ENCODE data around the gene RBL2. TPM values are rescaled to one million over a fixed set of nuclear protein-coding genes. Genes with fewer than 3 reads are reported as not detected.
"Not testable (repeated sequence)": the region's sequence is repeated elsewhere in the genome, so short reads cannot be mapped to it uniquely, and the experiment has no call there.

The RBL2 gene
- total and polyA plus RNA-seq, 7 experiments from 2014 or later, result 158 to 452 (median 253) TPM

GRCh38 chr16:53414381-53414780 lies 19.9 kb upstream of the RBL2 start:
- Histone ChIP-seq H3K27me3 (ENCODE audit: control insufficient read depth in 2 of 2, insufficient read depth in 2 of 2, low read length in 2 of 2) (no peaks in the 10 kb centered on the region), H3K27ac (ENCODE audit: low read depth, low read length) (no peak overlapping the region), H3K4me3 (ENCODE audit: low read length) (no peak overlapping the region), H3K9me3 (ENCODE audit: control insufficient read depth in 2 of 3, low read length in 3 of 3) (no peaks in the 10 kb centered on the region), H3K36me3 (ENCODE audit: control insufficient read depth in 2 of 3, insufficient read depth in 3 of 3, low read length in 3 of 3) (no peaks in the 10 kb centered on the region), H3K4me1 (ENCODE audit: control insufficient read depth in 2 of 2, insufficient read depth in 2 of 2, low read length in 2 of 2) (no peaks in the 10 kb centered on the region)
- DNase-seq, result no peak
- no peak overlapping the region for H3K27ac Mint-ChIP-seq
- CTCF ChIA-PET, result no interaction called here
- ATAC-seq, result no peak
- H3K9me3 Mint-ChIP-seq, result peaks cover 0 to 6% (median 0%) of the 10 kb centered on the region in 11 donors
- H3K27me3 Mint-ChIP-seq, result no peaks in the 10 kb centered on the region
- H3K4me3 Mint-ChIP-seq, result no peak overlapping the region
- POLR2A ChIA-PET, result interaction anchor here (1.0 kb wide), 1 partner anchor 20 kb away, joined by 3 read pairs; the partner anchor contains the start of gene RBL2
- H3K36me3 Mint-ChIP-seq, result peaks cover 0 to 14% (median 10%) of the 10 kb centered on the region in 5 donors
- H3K4me1 Mint-ChIP-seq, result peaks cover 0 to 12% (median 7%) of the 10 kb centered on the region in 7 donors
- intact Hi-C loops (cut with micrococcal nuclease), result no loop called here

GRCh38 chr16:53415504-53415903 lies 18.8 kb upstream of the RBL2 start:
- intact Hi-C loops (cut with micrococcal nuclease), result no loop called here
- no peaks in the 10 kb centered on the region for H3K27me3 Mint-ChIP-seq
- Histone ChIP-seq H3K27ac (ENCODE audit: low read depth, low read length) (no peak overlapping the region), H3K9me3 (ENCODE audit: control insufficient read depth in 2 of 3, low read length in 3 of 3) (no peaks in the 10 kb centered on the region), H3K36me3 (ENCODE audit: control insufficient read depth in 2 of 3, insufficient read depth in 3 of 3, low read length in 3 of 3) (no peaks in the 10 kb centered on the region), H3K4me1 (ENCODE audit: control insufficient read depth in 2 of 2, insufficient read depth in 2 of 2, low read length in 2 of 2) (no peaks in the 10 kb centered on the region), H3K27me3 (ENCODE audit: control insufficient read depth in 2 of 2, insufficient read depth in 2 of 2, low read length in 2 of 2) (no peaks in the 10 kb centered on the region), H3K4me3 (ENCODE audit: low read length) (no peak overlapping the region)
- peaks cover 0 to 19% (median 10%) of the 10 kb centered on the region in 5 donors for H3K36me3 Mint-ChIP-seq
- no peak for ATAC-seq
- CTCF ChIA-PET, result interaction anchor here (0.6 kb wide), 1 partner anchor 19 kb away, joined by 3 read pairs; no protein-coding TSS in a partner anchor
- H3K9me3 Mint-ChIP-seq, result peaks cover 0 to 6% (median 3%) of the 10 kb centered on the region in 11 donors
- DNase-seq, result no peak
- POLR2A ChIA-PET, result interaction anchor here (1.0 kb wide), 1 partner anchor 19 kb away, joined by 3 read pairs; the partner anchor contains the start of gene RBL2
- H3K4me1 Mint-ChIP-seq, result peaks cover 0 to 12% (median 7%) of the 10 kb centered on the region in 7 donors
- H3K4me3 Mint-ChIP-seq, result no peak overlapping the region
- H3K27ac Mint-ChIP-seq, result no peak overlapping the region

DNA sequence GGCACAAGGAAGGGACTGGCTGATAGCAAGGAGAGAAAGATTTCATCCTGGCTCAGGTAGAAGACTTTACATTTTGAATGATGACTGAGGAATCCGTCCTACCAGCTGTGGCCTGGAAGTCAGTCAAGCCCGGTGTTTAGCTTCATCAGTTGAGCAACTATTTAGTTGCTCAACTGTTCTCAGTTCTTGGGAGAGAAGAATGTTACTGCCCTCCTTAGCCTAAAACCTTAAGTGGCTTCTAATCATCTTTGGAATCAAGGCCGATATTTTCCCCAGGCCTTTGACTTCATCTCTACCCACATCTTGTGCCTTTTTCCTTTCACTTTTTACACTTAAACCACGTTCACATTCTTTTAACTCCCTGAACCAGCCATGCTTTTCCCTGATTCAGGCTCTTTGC lies 17.3 kb upstream of the RBL2 start:
- Mint-ChIP-seq H3K36me3 (peaks cover 0 to 13% (median 5%) of the 10 kb centered on the region in 5 donors), H3K4me3 (no peak overlapping the region), H3K4me1 (peaks cover 0 to 12% (median 7%) of the 10 kb centered on the region in 7 donors), H3K27ac (peak overlapping the region in 1 of 9 donors; percentile 19), H3K27me3 (no peaks in the 10 kb centered on the region), H3K9me3 (peaks cover 0 to 4% (median 0%) of the 10 kb centered on the region in 11 donors)
- H3K9me3 ChIP-seq (ENCODE audit: control insufficient read depth in 2 of 3, low read length in 3 of 3), result no peaks in the 10 kb centered on the region
- intact Hi-C loops (cut with micrococcal nuclease), result no loop called here
- H3K4me1 ChIP-seq (ENCODE audit: control insufficient read depth in 2 of 2, insufficient read depth in 2 of 2, low read length in 2 of 2), result no peaks in the 10 kb centered on the region
- ChIA-PET POLR2A (interaction anchor here (1.1 kb wide), 1 partner anchor 10 kb away, joined by 7 read pairs; no protein-coding TSS in a partner anchor), CTCF (interaction anchor here (0.6 kb wide), 1 partner anchor 87 kb away, joined by 6 read pairs; no protein-coding TSS in a partner anchor)
- H3K36me3 ChIP-seq (ENCODE audit: control insufficient read depth in 2 of 3, insufficient read depth in 3 of 3, low read length in 3 of 3), result no peaks in the 10 kb centered on the region
- no peaks in the 10 kb centered on the region for H3K27me3 ChIP-seq (ENCODE audit: control insufficient read depth in 2 of 2, insufficient read depth in 2 of 2, low read length in 2 of 2)
- no peak overlapping the region for H3K27ac ChIP-seq (ENCODE audit: low read depth, low read length)
- no peak overlapping the region for H3K4me3 ChIP-seq (ENCODE audit: low read length)
- DNase-seq, result no peak
- no peak for ATAC-seq

DNA sequence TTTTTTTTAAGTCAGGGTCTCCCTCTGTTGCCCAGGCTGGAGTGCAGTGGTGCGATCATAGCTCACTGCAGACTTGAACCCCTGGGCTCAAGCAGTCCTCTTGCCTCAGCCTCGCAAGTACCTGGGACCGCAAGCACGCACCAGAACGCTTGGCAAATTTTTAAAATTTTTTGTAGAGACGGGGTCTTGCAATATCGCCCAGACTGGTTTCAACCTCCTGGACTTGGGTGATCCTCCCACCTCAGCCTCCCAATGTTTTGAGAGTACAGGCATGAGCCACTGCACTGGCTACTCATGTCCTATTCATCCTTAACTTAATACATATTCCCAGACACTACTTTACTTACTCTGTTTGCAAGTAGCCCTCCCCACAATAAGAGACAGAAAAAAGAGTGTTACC lies 16.3 kb upstream of the RBL2 start:
- ChIA-PET CTCF (no interaction called here), POLR2A (no interaction called here)
- H3K27me3 ChIP-seq (ENCODE audit: control insufficient read depth in 2 of 2, insufficient read depth in 2 of 2, low read length in 2 of 2), result no peaks in the 10 kb centered on the region

GRCh38 chr16:53419383-53419709 lies 14.9 kb upstream of the RBL2 start:
- DNase-seq; intact Hi-C loops (cut with micrococcal nuclease); H3K27me3 Mint-ChIP-seq; H3K36me3 ChIP-seq (ENCODE audit: control insufficient read depth in 2 of 3, insufficient read depth in 3 of 3, low read length in 3 of 3); ATAC-seq; H3K27ac ChIP-seq (ENCODE audit: low read depth, low read length); H3K4me3 ChIP-seq (ENCODE audit: low read length); CTCF ChIA-PET; H3K27ac Mint-ChIP-seq; H3K27me3 ChIP-seq (ENCODE audit: control insufficient read depth in 2 of 2, insufficient read depth in 2 of 2, low read length in 2 of 2); H3K9me3 ChIP-seq (ENCODE audit: control insufficient read depth in 2 of 3, low read length in 3 of 3); H3K4me1 ChIP-seq (ENCODE audit: control insufficient read depth in 2 of 2, insufficient read depth in 2 of 2, low read length in 2 of 2); H3K36me3 Mint-ChIP-seq: not testable (repeated sequence)
- Mint-ChIP-seq H3K9me3 (peaks cover 0 to 12% (median 5%) of the 10 kb centered on the region in 11 donors), H3K4me3 (peak overlapping the region in 1 of 10 donors; percentile 29), H3K4me1 (peaks cover 0 to 12% (median 4%) of the 10 kb centered on the region in 7 donors)
- POLR2A ChIA-PET, result interaction anchor here (0.6 kb wide), 1 partner anchor 15 kb away, joined by 3 read pairs; no protein-coding TSS in a partner anchor

More for the DNA sequence above, 16.3 kb upstream of the RBL2 start:
- Mint-ChIP-seq H3K9me3 (peaks cover 0 to 4% (median 0%) of the 10 kb centered on the region in 11 donors), H3K4me1 (peaks cover 0 to 12% (median 7%) of the 10 kb centered on the region in 7 donors), H3K27me3 (no peaks in the 10 kb centered on the region), H3K36me3 (peaks cover 0 to 12% (median 5%) of the 10 kb centered on the region in 5 donors), H3K4me3 (no peak overlapping the region), H3K27ac (no peak overlapping the region)
- intact Hi-C loops (cut with micrococcal nuclease), result no loop called here
- Histone ChIP-seq H3K27ac (ENCODE audit: low read depth, low read length) (no peak overlapping the region), H3K9me3 (ENCODE audit: control insufficient read depth in 2 of 3, low read length in 3 of 3) (no peaks in the 10 kb centered on the region), H3K36me3 (ENCODE audit: control insufficient read depth in 2 of 3, insufficient read depth in 3 of 3, low read length in 3 of 3) (no peaks in the 10 kb centered on the region), H3K4me1 (ENCODE audit: control insufficient read depth in 2 of 2, insufficient read depth in 2 of 2, low read length in 2 of 2) (no peaks in the 10 kb centered on the region), H3K4me3 (ENCODE audit: low read length) (no peak overlapping the region)
- DNase-seq (no peak), ATAC-seq (no peak)

GRCh38 chr16:53421248-53421647 lies 13.0 kb upstream of the RBL2 start:
- Mint-ChIP-seq H3K9me3 (peaks cover 0 to 17% (median 6%) of the 10 kb centered on the region in 11 donors), H3K4me1 (peaks cover 0 to 5% (median 2%) of the 10 kb centered on the region in 7 donors), H3K36me3 (peaks cover 0 to 8% (median 3%) of the 10 kb centered on the region in 5 donors), H3K27me3 (no peaks in the 10 kb centered on the region), H3K4me3 (no peak overlapping the region), H3K27ac (no peak overlapping the region)
- Histone ChIP-seq H3K9me3 (ENCODE audit: control insufficient read depth in 2 of 3, low read length in 3 of 3) (no peaks in the 10 kb centered on the region), H3K4me1 (ENCODE audit: control insufficient read depth in 2 of 2, insufficient read depth in 2 of 2, low read length in 2 of 2) (no peaks in the 10 kb centered on the region), H3K27ac (ENCODE audit: low read depth, low read length) (no peak overlapping the region), H3K4me3 (ENCODE audit: low read length) (no peak overlapping the region), H3K27me3 (ENCODE audit: control insufficient read depth in 2 of 2, insufficient read depth in 2 of 2, low read length in 2 of 2) (no peaks in the 10 kb centered on the region), H3K36me3 (ENCODE audit: control insufficient read depth in 2 of 3, insufficient read depth in 3 of 3, low read length in 3 of 3) (no peaks in the 10 kb centered on the region)
- ChIA-PET POLR2A (no interaction called here), CTCF (no interaction called here)
- ATAC-seq (no peak), DNase-seq (no peak)
- intact Hi-C loops (cut with micrococcal nuclease), result no loop called here

DNA sequence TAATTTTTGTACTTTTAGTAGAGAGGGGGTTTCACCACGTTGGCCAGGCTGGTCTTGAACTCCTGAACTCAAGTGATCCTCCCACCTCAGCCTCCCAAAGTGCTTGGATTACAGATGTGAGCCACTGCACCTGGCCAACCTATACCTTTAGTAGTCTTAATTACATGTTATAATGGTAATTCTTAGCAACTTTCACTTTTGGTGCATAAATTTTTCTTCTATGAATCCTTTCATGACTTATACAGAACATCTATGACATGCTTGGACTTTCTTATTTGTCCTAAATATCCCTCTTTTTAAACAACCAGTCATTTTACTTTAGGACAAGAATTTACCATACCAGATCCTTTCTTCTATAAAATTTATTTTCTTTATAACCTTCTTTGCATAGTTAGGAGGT lies 10.3 kb upstream of the RBL2 start:
- H3K27me3 ChIP-seq (ENCODE audit: control insufficient read depth in 2 of 2, insufficient read depth in 2 of 2, low read length in 2 of 2); ATAC-seq; H3K27ac ChIP-seq (ENCODE audit: low read depth, low read length); H3K4me1 Mint-ChIP-seq; CTCF ChIA-PET; H3K27me3 Mint-ChIP-seq; H3K36me3 Mint-ChIP-seq; H3K4me1 ChIP-seq (ENCODE audit: control insufficient read depth in 2 of 2, insufficient read depth in 2 of 2, low read length in 2 of 2); H3K36me3 ChIP-seq (ENCODE audit: control insufficient read depth in 2 of 3, insufficient read depth in 3 of 3, low read length in 3 of 3); H3K9me3 ChIP-seq (ENCODE audit: control insufficient read depth in 2 of 3, low read length in 3 of 3); H3K4me3 Mint-ChIP-seq; H3K4me3 ChIP-seq (ENCODE audit: low read length); DNase-seq; intact Hi-C loops (cut with micrococcal nuclease); H3K27ac Mint-ChIP-seq: not testable (repeated sequence)
- H3K9me3 Mint-ChIP-seq, result peaks cover 0 to 20% (median 7%) of the 10 kb centered on the region in 11 donors
- POLR2A ChIA-PET, result interaction anchor here (1.0 to 2.0 kb wide), 3 partner anchors 10 to 44 kb away, joined by 3 to 6 read pairs (median 4); partner anchors contain the start of gene RBL2
